ENCODE data around the gene CWC27. TPM values are rescaled to one million over a fixed set of nuclear protein-coding genes. Genes with fewer than 3 reads are reported as not detected.

The CWC27 gene
- total and polyA plus RNA-seq, 9 of the 15 experiments (the other 6 are each of a cell fraction or from before 2014, with no cell fraction given) = 19.7 to 49.3 (median 38.3) TPM

- TF ChIP-seq SMAD2 (IDR thresholded peaks at IDR 0.05; ENCODE audit: low read depth, low read length) = no peak
- no peak for TF ChIP-seq CBX5 (IDR thresholded peaks at IDR 0.05; ENCODE audit: borderline replicate concordance, low read depth)
- no peak for TF ChIP-seq ZC3H11A (IDR thresholded peaks at IDR 0.05; ENCODE audit: low read depth, low read length)
Measured at GRCh38 chr5:64806537-64806936, 37.8 kb downstream of the CWC27 start (continued).

GRCh38 chr5:64807520-64807919 lies 38.8 kb downstream of the CWC27 start:
- Histone ChIP-seq H3K9ac (ENCODE audit: insufficient read depth in 1 of 2, low read depth in 2 of 2, low read length in 2 of 2) (no peak overlapping the region), H3K9me3 (replicated peaks; ENCODE audit: control insufficient read depth, insufficient read depth, low read depth, low read length) (no peaks in the 10 kb centered on the region), H3K4me2 (ENCODE audit: insufficient read depth, low read length) (no peak overlapping the region), H3K79me2 (ENCODE audit: control insufficient read depth, insufficient read depth, low read length) (no peaks in the 10 kb centered on the region), H3K27ac (ENCODE audit: extremely low read depth, low read depth, low read length) (no peak overlapping the region), H3K36me3 (ENCODE audit: control insufficient read depth, insufficient read depth, low read length) (peaks cover 14% of the 10 kb centered on the region; the same call in 1 of the 3 replicates), H3K4me3 (no peak overlapping the region), H2AFZ (ENCODE audit: low read depth, low read length) (no peak overlapping the region), H3K27me3 (ENCODE audit: control insufficient read depth in 2 of 2, insufficient read depth in 2 of 2, low read length in 2 of 2) (no peaks in the 10 kb centered on the region), H4K20me1 (replicated peaks; ENCODE audit: control insufficient read depth, insufficient read depth, low read length) (no peaks in the 10 kb centered on the region), H3K4me1 (replicated peaks in 1 of 2; ENCODE audit: control insufficient read depth in 2 of 2, insufficient read depth in 2 of 2, low read length in 2 of 2) (no peaks in the 10 kb centered on the region), H3K9me1 (ENCODE audit: control insufficient read depth, insufficient read depth, low read length) (no peaks in the 10 kb centered on the region)
- FAIRE-seq (peak; percentile 35), ATAC-seq (no peak), DNase-seq (ENCODE audit: extremely low read depth in 1 of 4, low spot score in 3 of 4) (no peak)
- in situ Hi-C loops (cut with MboI) = loop anchor here (10.0 kb wide), 1 partner anchor 677 kb away; the partner anchor contains the start of gene ADAMTS6
- no TSS peak for BruUV-seq (replicated peaks)
- POLR2A ChIA-PET = interaction anchor here (1.4 kb wide), 1 partner anchor 13 kb away, joined by 3 read pairs; no protein-coding TSS in a partner anchor
- intact Hi-C loops (cut with micrococcal nuclease) = no loop called here
- CTCF ChIA-PET (ENCODE audit: low intra/inter-chr PET ratio) = no interaction called here
- WGBS (ENCODE audit: insufficient coverage, low coverage, missing lambda C conversion rate) = 87% methylated on average over 5 of the region's 5 CpGs
- no peak for TF ChIP-seq CLOCK (CRISPR knock-in tag; IDR thresholded peaks at IDR 0.05; ENCODE audit: borderline replicate concordance)
- TF ChIP-seq IFI16 (CRISPR knock-in tag; IDR thresholded peaks at IDR 0.05) = no peak
- TF ChIP-seq ZSCAN29 (IDR thresholded peaks at IDR 0.05) = no peak
- TF ChIP-seq SAP30 (IDR thresholded peaks at IDR 0.05; ENCODE audit: borderline replicate concordance, insufficient read depth, low read depth, low read length, poor library complexity, severe bottlenecking) = no peak
- no peak for TF ChIP-seq ZNF583 (CRISPR knock-in tag; IDR thresholded peaks at IDR 0.05)
- TF ChIP-seq TBP (optimal IDR thresholded peaks at IDR 0.05; ENCODE audit: low read depth, low read length) = no peak
- TF ChIP-seq IRF2 (CRISPR knock-in tag; IDR thresholded peaks at IDR 0.05) = no peak
- TF ChIP-seq CAMTA2 (CRISPR knock-in tag; conservative IDR thresholded peaks at IDR 0.05) = no peak
- no peak for TF ChIP-seq ZNF76 (CRISPR knock-in tag; IDR thresholded peaks at IDR 0.05; ENCODE audit: borderline replicate concordance)
- TF ChIP-seq NRF1 (conservative IDR thresholded peaks at IDR 0.05 in 1 of 2, IDR thresholded peaks at IDR 0.05 in 1 of 2) = no peak
- no peak for TF ChIP-seq HNRNPL (IDR thresholded peaks at IDR 0.05; ENCODE audit: low read depth, low read length)
- no peak for TF ChIP-seq FOXP1 (CRISPR knock-in tag; IDR thresholded peaks at IDR 0.05)
- no peak for TF ChIP-seq ZNF551 (CRISPR knock-in tag; IDR thresholded peaks at IDR 0.05)

Measured in K562 (cell line).